Naive thymus-derived CD8-positive, alpha-beta T cell (primary cell): ENCODE measurements around the gene STEAP4. TPM values are rescaled to one million over a fixed set of nuclear protein-coding genes. Genes with fewer than 3 reads are reported as not detected.
"Not testable (repeated sequence)": the region's sequence is repeated elsewhere in the genome, so short reads cannot be mapped to it uniquely, and the experiment has no call there.

Experiments
- ATAC-seq, 2 donors: fragments of 150-1000 bp; cut with Tn5 transposase in 1 of 2; sonication (Bioruptor Pico), chemical (Tn5 transposase) in 1 of 2; 1 replicate in 1 of 2; 2 replicates in 1 of 2; pipeline ENCODE4 v1.10.0; 2021; ENCODE audit warnings: mild to moderate bottlenecking in 2 of 2, moderate library complexity in 2 of 2
- POLR2A ChIA-PET: fragments of 350-600 bp; sonication (Branson Sonifier 250); formaldehyde crosslinking; loops from one replicate; lab custom pipeline; 2021; ENCODE audit warnings: antibody characterized with exemption; lab: Charles Lee
- DNase-seq, 10 donors: peaks; one replicate each; pipeline versions ENCODE4 v3.0.0 to v3.0.0-alpha.2; 2020 to 2022
- H3K27ac Mint-ChIP-seq, 10 donors: one replicate each; pipeline ENCODE4 v1.8.0; 2020 to 2022; ENCODE audit warnings: mild to moderate bottlenecking in 10 of 10, mixed read lengths in 10 of 10, moderate library complexity in 4 of 10, inconsistent platforms in 1 of 10
- H3K27me3 Mint-ChIP-seq, 5 donors: one replicate each; pipeline ENCODE4 v1.8.0; 2021 to 2022; ENCODE audit warnings: mixed read lengths in 5 of 5
- H3K36me3 Mint-ChIP-seq, 3 donors: one replicate each; pipeline ENCODE4 v1.8.0; 2020 to 2022; ENCODE audit warnings: mixed read lengths in 3 of 3, mild to moderate bottlenecking in 2 of 3, inconsistent platforms in 1 of 3
- H3K4me1 Mint-ChIP-seq, 4 donors: one replicate each; pipeline ENCODE4 v1.8.0; 2021 to 2022; ENCODE audit warnings: mixed read lengths in 4 of 4
- H3K4me3 Mint-ChIP-seq, 10 donors: one replicate each; pipeline ENCODE4 v1.8.0; 2020 to 2022; ENCODE audit warnings: mild to moderate bottlenecking in 10 of 10, mixed read lengths in 10 of 10, moderate library complexity in 6 of 10, inconsistent platforms in 1 of 10
- H3K9me3 Mint-ChIP-seq, 9 donors: one replicate each; pipeline ENCODE4 v1.8.0; 2020 to 2022; ENCODE audit warnings: mixed read lengths in 9 of 9, mild to moderate bottlenecking in 3 of 9, inconsistent platforms in 1 of 9, moderate library complexity in 1 of 9
- polyA plus RNA-seq, 3 donors: library from polyadenylated mRNA; unstranded; fragments of 300-500 nt; fragmentation: Illumina TruSeq; gene quantifications; one replicate each; pipeline ENCODE4 v1.2.3, GENCODE V29; 2021
- total RNA-seq, 8 experiments: library from RNA in 2 of 8; stranded (reverse) in 2 of 8; gene quantifications; one replicate each; pipeline ENCODE4 v1.2.3 and lab custom pipeline; 2021 to 2026

The STEAP4 gene
- total and polyA plus RNA-seq, 5 experiments from 2014 or later: not detected

- H3K27ac Mint-ChIP-seq: no peak overlapping the region
- H3K36me3 Mint-ChIP-seq: no peaks in the 10 kb centered on the region
- H3K9me3 Mint-ChIP-seq: peaks cover 0 to 3% (median 0%) of the 10 kb centered on the region in 9 donors
- H3K4me1 Mint-ChIP-seq: no peaks in the 10 kb centered on the region
- DNase-seq (no peak), ATAC-seq (no peak)
- POLR2A ChIA-PET: no interaction called here
- H3K4me3 Mint-ChIP-seq: no peak overlapping the region
- H3K27me3 Mint-ChIP-seq: peaks cover 2 to 17% (median 13%) of the 10 kb centered on the region in 5 donors
Measured at GRCh38 chr7:88281749-88282148, 24.9 kb downstream of the STEAP4 start.

- H3K36me3 Mint-ChIP-seq: no peaks in the 10 kb centered on the region
- DNase-seq (no peak), ATAC-seq (no peak)
- H3K9me3 Mint-ChIP-seq: no peaks in the 10 kb centered on the region
- no peaks in the 10 kb centered on the region for H3K4me1 Mint-ChIP-seq
- no peak overlapping the region for H3K4me3 Mint-ChIP-seq
- no peak overlapping the region for H3K27ac Mint-ChIP-seq
- peaks cover 0 to 21% (median 13%) of the 10 kb centered on the region in 5 donors for H3K27me3 Mint-ChIP-seq
- POLR2A ChIA-PET: no interaction called here
Measured at GRCh38 chr7:88280801-88281200, 25.9 kb downstream of the STEAP4 start.

GRCh38 chr7:88279323-88279722 is 27.4 kb downstream of the STEAP4 start:
- Mint-ChIP-seq H3K36me3 (no peaks in the 10 kb centered on the region), H3K4me1 (no peaks in the 10 kb centered on the region), H3K27me3 (peaks cover 0 to 21% (median 15%) of the 10 kb centered on the region in 5 donors), H3K9me3 (no peaks in the 10 kb centered on the region), H3K27ac (no peak overlapping the region), H3K4me3 (no peak overlapping the region)
- POLR2A ChIA-PET: no interaction called here
- ATAC-seq (no peak), DNase-seq (no peak)

GRCh38 chr7:88278881-88279280 is 27.8 kb downstream of the STEAP4 start:
- ATAC-seq (no peak), DNase-seq (no peak)
- Mint-ChIP-seq H3K27ac (no peak overlapping the region), H3K4me3 (no peak overlapping the region), H3K4me1 (no peaks in the 10 kb centered on the region), H3K36me3 (no peaks in the 10 kb centered on the region), H3K27me3 (peaks cover 0 to 21% (median 14%) of the 10 kb centered on the region in 5 donors), H3K9me3 (no peaks in the 10 kb centered on the region)
- POLR2A ChIA-PET: no interaction called here

DNA sequence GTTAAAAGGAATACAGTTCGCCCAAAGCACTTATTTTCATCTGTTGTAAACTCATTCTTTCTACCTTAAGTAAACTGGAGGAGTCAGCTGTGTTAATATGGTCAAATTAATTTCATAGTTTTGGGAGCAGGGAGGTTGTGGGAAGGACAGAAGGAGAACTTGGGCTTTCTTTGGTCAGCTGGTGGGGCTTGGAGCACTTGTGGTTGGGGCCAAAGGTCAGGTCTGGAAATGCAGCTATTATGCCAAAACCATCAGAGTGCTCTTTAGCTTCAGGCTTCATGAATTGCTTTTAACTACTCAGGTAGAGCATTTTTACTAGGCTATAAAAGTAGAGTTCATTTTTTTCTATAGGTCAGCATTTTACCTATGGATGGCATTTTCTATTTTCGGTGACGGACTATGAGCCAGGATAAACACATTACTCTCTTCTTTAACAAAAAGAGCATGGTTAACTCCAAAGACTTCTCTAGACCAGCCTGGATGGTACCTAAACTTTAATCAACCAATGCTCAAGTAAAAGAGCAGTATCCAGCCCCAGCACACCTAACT is 30.0 kb downstream of the STEAP4 start:
- Mint-ChIP-seq H3K4me3 (no peak overlapping the region), H3K27me3 (peaks cover 0 to 10% (median 8%) of the 10 kb centered on the region in 5 donors), H3K9me3 (no peaks in the 10 kb centered on the region), H3K36me3 (no peaks in the 10 kb centered on the region), H3K4me1 (no peaks in the 10 kb centered on the region), H3K27ac (no peak overlapping the region)
- POLR2A ChIA-PET: no interaction called here
- ATAC-seq: no peak
- DNase-seq: no peak

DNA sequence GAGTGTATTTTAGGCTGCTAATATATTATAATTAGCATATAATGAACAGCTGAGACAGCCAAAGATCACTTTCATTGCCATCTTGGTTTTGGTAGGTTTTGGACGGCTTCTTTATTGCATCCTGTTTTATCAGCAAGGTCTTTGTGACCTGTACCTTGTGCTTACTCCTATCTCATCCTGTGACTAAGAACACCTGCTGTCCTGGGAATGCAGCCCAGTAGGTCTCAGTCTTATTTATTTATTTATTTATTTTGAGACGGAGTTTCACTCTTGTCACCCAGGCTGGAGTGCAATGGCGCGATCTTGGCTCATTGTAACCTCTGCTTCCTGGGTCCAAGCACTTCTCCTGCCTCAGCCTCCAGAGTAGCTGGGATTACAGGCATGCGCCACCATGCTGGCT is 31.8 kb downstream of the STEAP4 start:
- DNase-seq, H3K27ac Mint-ChIP-seq, ATAC-seq, H3K9me3 Mint-ChIP-seq, POLR2A ChIA-PET, H3K4me3 Mint-ChIP-seq, H3K4me1 Mint-ChIP-seq, H3K36me3 Mint-ChIP-seq: not testable (repeated sequence)
- H3K27me3 Mint-ChIP-seq: peaks cover 0 to 10% (median 8%) of the 10 kb centered on the region in 5 donors

DNA sequence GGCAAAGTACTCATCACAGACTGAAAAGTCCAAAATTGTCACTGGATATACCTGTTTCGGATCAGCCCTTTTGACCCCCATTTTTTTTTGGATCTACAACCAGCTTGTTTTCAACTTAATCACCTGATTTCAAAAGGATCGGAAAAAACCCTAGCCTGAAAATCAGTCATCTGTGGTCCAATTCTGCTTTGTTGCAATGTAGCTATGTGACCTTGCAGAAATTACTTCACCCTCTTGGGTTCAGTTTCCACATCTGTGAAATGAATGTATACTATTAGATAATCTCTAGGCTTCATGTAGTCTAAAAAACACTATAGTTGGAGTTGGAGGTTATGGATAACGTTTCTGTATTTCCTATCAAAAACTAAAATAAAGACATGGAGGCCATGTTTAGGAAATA is 37.1 kb downstream of the STEAP4 start:
- Mint-ChIP-seq H3K36me3 (peaks cover 0 to 6% (median 0%) of the 10 kb centered on the region in 3 donors), H3K27me3 (peaks cover 5 to 14% (median 6%) of the 10 kb centered on the region in 5 donors), H3K9me3 (peaks cover 0 to 4% (median 0%) of the 10 kb centered on the region in 9 donors), H3K4me3 (no peak overlapping the region), H3K27ac (no peak overlapping the region), H3K4me1 (no peaks in the 10 kb centered on the region)
- DNase-seq: no peak
- POLR2A ChIA-PET: no interaction called here
- no peak for ATAC-seq

DNA sequence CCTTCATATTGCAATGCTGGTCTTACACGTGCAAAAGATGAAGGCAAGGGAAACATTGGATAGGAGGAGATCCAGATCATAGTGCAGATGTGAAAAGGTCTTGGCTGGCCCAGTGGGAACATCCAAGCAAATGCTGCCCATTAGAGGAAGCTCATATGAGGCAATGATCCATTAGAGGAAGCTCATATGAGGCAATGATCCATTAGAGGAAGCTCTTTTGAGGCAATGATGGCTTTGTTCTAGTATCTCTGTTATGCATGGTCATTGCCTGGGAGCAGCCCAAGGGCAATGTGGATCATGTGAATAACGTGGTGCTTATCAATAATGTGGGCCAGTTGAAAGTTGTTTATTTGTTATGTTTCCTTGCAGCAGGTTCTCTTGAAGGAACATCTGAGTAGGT is 37.8 kb downstream of the STEAP4 start:
- Mint-ChIP-seq H3K27me3 (peaks cover 5 to 14% (median 7%) of the 10 kb centered on the region in 5 donors), H3K4me3 (no peak overlapping the region), H3K4me1 (no peaks in the 10 kb centered on the region), H3K9me3 (peaks cover 0 to 4% (median 0%) of the 10 kb centered on the region in 9 donors), H3K36me3 (peaks cover 0 to 6% (median 0%) of the 10 kb centered on the region in 3 donors), H3K27ac (no peak overlapping the region)
- POLR2A ChIA-PET: no interaction called here
- no peak for DNase-seq
- no peak for ATAC-seq

GRCh38 chr7:88268051-88268450 is 38.6 kb downstream of the STEAP4 start:
- Mint-ChIP-seq H3K4me1 (no peaks in the 10 kb centered on the region), H3K27me3 (peaks cover 5 to 14% (median 7%) of the 10 kb centered on the region in 5 donors), H3K4me3 (no peak overlapping the region), H3K27ac (peak overlapping the region in 1 of 10 donors; percentile 3), H3K36me3 (peaks cover 0 to 6% (median 0%) of the 10 kb centered on the region in 3 donors), H3K9me3 (peaks cover 0 to 4% (median 0%) of the 10 kb centered on the region in 9 donors)
- ATAC-seq: no peak
- no peak for DNase-seq
- POLR2A ChIA-PET: no interaction called here

- Mint-ChIP-seq H3K4me3 (no peak overlapping the region), H3K27ac (peak overlapping the region in 1 of 10 donors; percentile 3), H3K9me3 (peaks cover 0 to 4% (median 0%) of the 10 kb centered on the region in 9 donors), H3K36me3 (peaks cover 0 to 6% (median 0%) of the 10 kb centered on the region in 3 donors), H3K4me1 (no peaks in the 10 kb centered on the region), H3K27me3 (peaks cover 5 to 14% (median 7%) of the 10 kb centered on the region in 5 donors)
- POLR2A ChIA-PET: no interaction called here
- ATAC-seq (no peak), DNase-seq (no peak)
Measured at GRCh38 chr7:88267421-88267820, 39.3 kb downstream of the STEAP4 start.

- H3K36me3 Mint-ChIP-seq, H3K27ac Mint-ChIP-seq, ATAC-seq, DNase-seq, H3K9me3 Mint-ChIP-seq, H3K4me3 Mint-ChIP-seq, H3K4me1 Mint-ChIP-seq: not testable (repeated sequence)
- peaks cover 5 to 14% (median 8%) of the 10 kb centered on the region in 5 donors for H3K27me3 Mint-ChIP-seq
- POLR2A ChIA-PET: interaction anchor here (0.6 kb wide), 1 partner anchor 9 kb away, joined by 3 read pairs; no protein-coding TSS in a partner anchor
Measured at GRCh38 chr7:88264987-88265386, 41.7 kb downstream of the STEAP4 start.

GRCh38 chr7:88262562-88262961 is 44.1 kb downstream of the STEAP4 start:
- no peak overlapping the region for H3K27ac Mint-ChIP-seq
- H3K4me1 Mint-ChIP-seq: no peaks in the 10 kb centered on the region
- ATAC-seq: no peak
- no peak for DNase-seq
- peaks cover 0 to 3% (median 0%) of the 10 kb centered on the region in 3 donors for H3K36me3 Mint-ChIP-seq
- H3K4me3 Mint-ChIP-seq: no peak overlapping the region
- POLR2A ChIA-PET: no interaction called here
- peaks cover 12 to 19% (median 14%) of the 10 kb centered on the region in 5 donors for H3K27me3 Mint-ChIP-seq
- H3K9me3 Mint-ChIP-seq: peaks cover 0 to 2% (median 0%) of the 10 kb centered on the region in 9 donors

GRCh38 chr7:88260719-88261118 is 46.0 kb downstream of the STEAP4 start:
- H3K27ac Mint-ChIP-seq: no peak overlapping the region
- no peak for DNase-seq
- H3K27me3 Mint-ChIP-seq: peaks cover 14 to 22% (median 16%) of the 10 kb centered on the region in 5 donors
- H3K4me1 Mint-ChIP-seq: no peaks in the 10 kb centered on the region
- H3K4me3 Mint-ChIP-seq: no peak overlapping the region
- POLR2A ChIA-PET: no interaction called here
- H3K36me3 Mint-ChIP-seq: no peaks in the 10 kb centered on the region
- ATAC-seq: no peak
- H3K9me3 Mint-ChIP-seq: peaks cover 0 to 5% (median 0%) of the 10 kb centered on the region in 9 donors
